Kidney epithelial cell (primary cell): ENCODE results near the gene ARHGEF11. TPM values are rescaled to one million over a fixed set of nuclear protein-coding genes. Genes with fewer than 3 reads are reported as not detected.

Source experiments
- DNase-seq: peaks from one replicate; pipeline ENCODE4 v3.0.0-alpha.2; 2010; ENCODE audit warnings: low read depth
- H3K27me3 ChIP-seq: 2 replicates; pipeline ENCODE4 v1.6.0; 2011; ENCODE audit warnings: low read length; ENCODE audit not compliant: control insufficient read depth, insufficient read depth
- H3K36me3 ChIP-seq: 2 replicates; pipeline ENCODE4 v1.5.1; 2011; ENCODE audit warnings: low read length; ENCODE audit not compliant: control insufficient read depth, insufficient read depth
- H3K4me3 ChIP-seq: 2 replicates; pipeline ENCODE4 v1.5.1; 2011; ENCODE audit warnings: low read depth, mild to moderate bottlenecking, control low read depth, low read length
- CTCF ChIP-seq: IDR thresholded peaks from 2 replicates; pipeline ENCODE4 v1.5.1; 2011; ENCODE audit warnings: mild to moderate bottlenecking, moderate library complexity, low read length, control low read depth, inconsistent platforms; ENCODE audit not compliant: insufficient read depth, poor library complexity, severe bottlenecking
- total RNA-seq: library from RNA; depleted of rRNA; stranded (reverse); fragments of >200 nt; gene quantifications from 2 replicates; pipeline ENCODE4 v1.2.3, GENCODE V29; 2015

ARHGEF11 gene
- total RNA-seq, 1 donor from 2014 or later: 29.2 TPM

GRCh38 chr1:156931974-156932710 is 113.4 kb downstream of the ARHGEF11 start:
- H3K36me3 ChIP-seq: peaks cover 2% of the 10 kb centered on the region
- no peak for TF ChIP-seq CTCF
- H3K4me3 ChIP-seq: no peak overlapping the region
- no peak for DNase-seq
- peaks cover 18% of the 10 kb centered on the region for H3K27me3 ChIP-seq

GRCh38 chr1:156931211-156931952 is 114.2 kb downstream of the ARHGEF11 start:
- Histone ChIP-seq H3K36me3 (no peaks in the 10 kb centered on the region), H3K4me3 (no peak overlapping the region), H3K27me3 (peaks cover 23% of the 10 kb centered on the region)
- TF ChIP-seq CTCF: no peak
- no peak for DNase-seq

- Histone ChIP-seq H3K27me3 (peaks cover 28% of the 10 kb centered on the region), H3K4me3 (no peak overlapping the region), H3K36me3 (no peaks in the 10 kb centered on the region)
- no peak for DNase-seq
- no peak for TF ChIP-seq CTCF
Measured at GRCh38 chr1:156930483-156930882, 115.1 kb downstream of the ARHGEF11 start.

- no peak for TF ChIP-seq CTCF
- DNase-seq: no peak
- peaks cover 36% of the 10 kb centered on the region for H3K27me3 ChIP-seq
- H3K36me3 ChIP-seq: no peaks in the 10 kb centered on the region
- no peak overlapping the region for H3K4me3 ChIP-seq
Measured at GRCh38 chr1:156929596-156930238, 115.8 kb downstream of the ARHGEF11 start.

- Histone ChIP-seq H3K36me3 (no peaks in the 10 kb centered on the region), H3K27me3 (peaks cover 51% of the 10 kb centered on the region), H3K4me3 (no peak overlapping the region)
- no peak for TF ChIP-seq CTCF
- DNase-seq: no peak
Measured at GRCh38 chr1:156928043-156928602, 117.4 kb downstream of the ARHGEF11 start.
